OCI-LY1 (cell line): ENCODE measurements around the gene GLG1.

ENCODE experiments used
- EZH2 ChIP-seq: fragments of 200-600 bp; sonication (generic), shearing (Covaris generic); IDR thresholded peaks from 2 replicates; pipeline ENCODE4 v1.8.0; 2017; ENCODE audit warnings: borderline replicate concordance, mixed run types, mild to moderate bottlenecking, antibody characterized with exemption, low read length, moderate library complexity, mixed read lengths
- TF ChIP-seq, protein P1 (sequence below): fragments of 200-600 bp; sonication (generic), shearing (Covaris generic); IDR thresholded peaks from 2 replicates; pipeline ENCODE4 v1.5.1; 2017; ENCODE audit warnings: mild to moderate bottlenecking, antibody characterized with exemption, low read length, moderate library complexity, mixed read lengths

- TF ChIP-seq, protein P1, sequence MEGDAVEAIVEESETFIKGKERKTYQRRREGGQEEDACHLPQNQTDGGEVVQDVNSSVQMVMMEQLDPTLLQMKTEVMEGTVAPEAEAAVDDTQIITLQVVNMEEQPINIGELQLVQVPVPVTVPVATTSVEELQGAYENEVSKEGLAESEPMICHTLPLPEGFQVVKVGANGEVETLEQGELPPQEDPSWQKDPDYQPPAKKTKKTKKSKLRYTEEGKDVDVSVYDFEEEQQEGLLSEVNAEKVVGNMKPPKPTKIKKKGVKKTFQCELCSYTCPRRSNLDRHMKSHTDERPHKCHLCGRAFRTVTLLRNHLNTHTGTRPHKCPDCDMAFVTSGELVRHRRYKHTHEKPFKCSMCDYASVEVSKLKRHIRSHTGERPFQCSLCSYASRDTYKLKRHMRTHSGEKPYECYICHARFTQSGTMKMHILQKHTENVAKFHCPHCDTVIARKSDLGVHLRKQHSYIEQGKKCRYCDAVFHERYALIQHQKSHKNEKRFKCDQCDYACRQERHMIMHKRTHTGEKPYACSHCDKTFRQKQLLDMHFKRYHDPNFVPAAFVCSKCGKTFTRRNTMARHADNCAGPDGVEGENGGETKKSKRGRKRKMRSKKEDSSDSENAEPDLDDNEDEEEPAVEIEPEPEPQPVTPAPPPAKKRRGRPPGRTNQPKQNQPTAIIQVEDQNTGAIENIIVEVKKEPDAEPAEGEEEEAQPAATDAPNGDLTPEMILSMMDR: no peak
- no peak for TF ChIP-seq EZH2
These were observed 2.0 kb upstream of the GLG1 start for GRCh38 chr16:74608944-74609343.
